ENCODE measurements around the gene ANKRD27. TPM values are rescaled to one million over a fixed set of nuclear protein-coding genes. Genes with fewer than 3 reads are reported as not detected.

ANKRD27 gene
- total RNA-seq, 1 donor from 2014 or later = 35.6 TPM

- intact Hi-C loops (cut with micrococcal nuclease) = no loop called here
Measured at GRCh38 chr19:32607479-32607878, 67.5 kb downstream of the ANKRD27 start.

- intact Hi-C loops (cut with micrococcal nuclease) = no loop called here
Measured at GRCh38 chr19:32606289-32606688, 68.7 kb downstream of the ANKRD27 start.

- intact Hi-C loops (cut with micrococcal nuclease) = no loop called here
Measured at GRCh38 chr19:32605544-32605943, 69.4 kb downstream of the ANKRD27 start.

GRCh38 chr19:32603961-32604360, 71.0 kb downstream of the ANKRD27 start:
- intact Hi-C loops (cut with micrococcal nuclease) = no loop called here

- intact Hi-C loops (cut with micrococcal nuclease) = no loop called here
Measured at GRCh38 chr19:32599736-32600157, 75.2 kb downstream of the ANKRD27 start.

GRCh38 chr19:32599258-32599657, 75.7 kb downstream of the ANKRD27 start:
- intact Hi-C loops (cut with micrococcal nuclease) = no loop called here

GRCh38 chr19:32598022-32598421, 77.0 kb downstream of the ANKRD27 start:
- intact Hi-C loops (cut with micrococcal nuclease) = no loop called here

GRCh38 chr19:32595491-32595890, 79.5 kb downstream of the ANKRD27 start:
- intact Hi-C loops (cut with micrococcal nuclease) = no loop called here

GRCh38 chr19:32594021-32594420, 81.0 kb downstream of the ANKRD27 start:
- intact Hi-C loops (cut with micrococcal nuclease) = no loop called here

GRCh38 chr19:32587747-32588504, 87.1 kb downstream of the ANKRD27 start:
- intact Hi-C loops (cut with micrococcal nuclease) = loop anchor here (10.0 kb wide), 1 partner anchor 587 kb away; no protein-coding TSS in a partner anchor

GRCh38 chr19:32581705-32582179, 93.2 kb downstream of the ANKRD27 start:
- intact Hi-C loops (cut with micrococcal nuclease) = loop anchor here (1.0 to 10.0 kb wide), 7 partner anchors 94 to 791 kb away; partner anchors contain the start of genes ANKRD27, CEBPG, DPY19L3 and FAAP24

- intact Hi-C loops (cut with micrococcal nuclease) = loop anchor here (1.0 to 10.0 kb wide), 7 partner anchors 94 to 791 kb away; partner anchors contain the start of genes ANKRD27, CEBPG, DPY19L3 and FAAP24
Measured at GRCh38 chr19:32580901-32581704, 93.9 kb downstream of the ANKRD27 start, which contains the start of gene PDCD5. Gene PDCD5 (plus strand): TSS chr19:32581190. CDS start chr19:32581262, 72 bp downstream.

- intact Hi-C loops (cut with micrococcal nuclease) = loop anchor here (2.0 to 10.0 kb wide), 5 partner anchors 112 to 792 kb away; partner anchors contain the start of genes CEBPG, FAAP24 and NUDT19
Measured at GRCh38 chr19:32580353-32580900, 94.6 kb downstream of the ANKRD27 start.

GRCh38 chr19:32576790-32577189, 98.2 kb downstream of the ANKRD27 start:
- intact Hi-C loops (cut with micrococcal nuclease) = loop anchor here (10.0 kb wide), 1 partner anchor 112 kb away; no protein-coding TSS in a partner anchor

GRCh38 chr19:32573492-32573794, 101.5 kb downstream of the ANKRD27 start:
- intact Hi-C loops (cut with micrococcal nuclease) = loop anchor here (10.0 kb wide), 1 partner anchor 109 kb away; no protein-coding TSS in a partner anchor

GRCh38 chr19:32572700-32573491, 102.1 kb downstream of the ANKRD27 start:
- intact Hi-C loops (cut with micrococcal nuclease) = loop anchor here (10.0 kb wide), 1 partner anchor 108 kb away; no protein-coding TSS in a partner anchor

GRCh38 chr19:32571471-32572075, 103.4 kb downstream of the ANKRD27 start:
- intact Hi-C loops (cut with micrococcal nuclease) = loop anchor here (10.0 kb wide), 1 partner anchor 107 kb away; no protein-coding TSS in a partner anchor

- intact Hi-C loops (cut with micrococcal nuclease) = loop anchor here (1.0 to 10.0 kb wide), 2 partner anchors 105 to 230 kb away; no protein-coding TSS in a partner anchor
Measured at GRCh38 chr19:32570081-32570785, 104.7 kb downstream of the ANKRD27 start.

- intact Hi-C loops (cut with micrococcal nuclease) = no loop called here
Measured at GRCh38 chr19:32567486-32567885, 107.5 kb downstream of the ANKRD27 start.
